Astrocyte (in vitro differentiated cells and primary cell): Measurements from ENCODE around the gene SLC27A4.

ENCODE experiments used
- EZH2 ChIP-seq: IDR thresholded peaks from 2 replicates; pipeline ENCODE4 v1.6.1; 2012; ENCODE audit warnings: mild to moderate bottlenecking, low read length, inconsistent platforms; ENCODE audit not compliant: insufficient read depth
- TF ChIP-seq, protein P1 (sequence below): IDR thresholded peaks from 2 replicates; pipeline ENCODE4 v1.5.1; 2011; ENCODE audit warnings: low read depth, mild to moderate bottlenecking, inconsistent platforms, low read length, moderate library complexity; ENCODE audit not compliant: insufficient read depth

DNA sequence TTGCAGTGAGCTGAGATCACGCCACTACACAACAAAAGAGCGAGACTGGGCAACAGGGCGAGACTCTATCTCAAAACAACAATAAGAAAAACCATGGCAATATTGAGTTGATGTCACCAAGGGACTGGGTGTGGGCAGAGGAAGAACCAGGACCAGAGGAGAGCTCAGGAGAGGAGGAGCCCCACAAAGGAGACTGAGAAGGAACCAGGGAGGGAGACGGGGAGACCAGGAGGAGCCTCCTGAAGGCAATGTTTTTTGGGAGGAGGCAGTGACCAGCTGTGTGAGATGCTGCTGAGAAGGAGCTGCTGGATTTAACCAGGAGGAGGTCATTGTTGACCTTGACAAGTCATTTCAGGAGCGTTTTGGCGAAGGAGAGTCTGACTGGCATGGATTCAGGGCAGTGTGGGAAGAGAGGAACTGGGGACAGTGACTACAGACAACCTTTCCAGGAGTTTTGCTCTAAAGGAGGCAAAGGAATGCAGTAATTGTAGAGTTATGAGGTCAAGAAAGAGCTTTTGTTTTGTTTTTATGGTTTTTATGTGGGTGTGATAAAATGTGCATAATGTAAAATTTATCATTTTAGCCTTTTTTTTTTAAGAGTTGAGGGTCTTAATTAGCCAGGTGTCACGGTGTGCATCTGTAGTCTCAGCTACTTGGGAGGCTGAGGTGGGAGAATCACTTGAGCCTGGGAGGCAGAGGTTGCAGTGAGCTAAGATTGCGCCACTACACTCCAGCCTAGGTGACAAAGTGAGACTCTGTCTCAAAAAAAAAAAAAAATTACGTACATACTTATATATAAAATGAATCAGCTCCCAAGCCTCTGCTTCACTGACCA lies 36.0 kb upstream of the SLC27A4 start:
- TF ChIP-seq, protein P1, sequence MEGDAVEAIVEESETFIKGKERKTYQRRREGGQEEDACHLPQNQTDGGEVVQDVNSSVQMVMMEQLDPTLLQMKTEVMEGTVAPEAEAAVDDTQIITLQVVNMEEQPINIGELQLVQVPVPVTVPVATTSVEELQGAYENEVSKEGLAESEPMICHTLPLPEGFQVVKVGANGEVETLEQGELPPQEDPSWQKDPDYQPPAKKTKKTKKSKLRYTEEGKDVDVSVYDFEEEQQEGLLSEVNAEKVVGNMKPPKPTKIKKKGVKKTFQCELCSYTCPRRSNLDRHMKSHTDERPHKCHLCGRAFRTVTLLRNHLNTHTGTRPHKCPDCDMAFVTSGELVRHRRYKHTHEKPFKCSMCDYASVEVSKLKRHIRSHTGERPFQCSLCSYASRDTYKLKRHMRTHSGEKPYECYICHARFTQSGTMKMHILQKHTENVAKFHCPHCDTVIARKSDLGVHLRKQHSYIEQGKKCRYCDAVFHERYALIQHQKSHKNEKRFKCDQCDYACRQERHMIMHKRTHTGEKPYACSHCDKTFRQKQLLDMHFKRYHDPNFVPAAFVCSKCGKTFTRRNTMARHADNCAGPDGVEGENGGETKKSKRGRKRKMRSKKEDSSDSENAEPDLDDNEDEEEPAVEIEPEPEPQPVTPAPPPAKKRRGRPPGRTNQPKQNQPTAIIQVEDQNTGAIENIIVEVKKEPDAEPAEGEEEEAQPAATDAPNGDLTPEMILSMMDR, result no peak
- TF ChIP-seq EZH2, result no peak
